LNCaP clone FGC (cell line): ENCODE measurements around the gene IL3.

ENCODE experiments used
- DNase-seq: peaks from one replicate; pipeline ENCODE4 v3.0.0-alpha.2; 2011; ENCODE audit warnings: low read depth
- H3K4me3 ChIP-seq: 2 replicates; pipeline ENCODE4 v1.5.1; 2011; ENCODE audit warnings: mild to moderate bottlenecking, low read depth, low read length, control low read depth
- TF ChIP-seq, protein P1 (sequence below): IDR thresholded peaks from 2 replicates; pipeline ENCODE4 v1.5.1; 2012; ENCODE audit warnings: mild to moderate bottlenecking; ENCODE audit not compliant: control insufficient read depth, insufficient read depth; ENCODE audit errors: extremely low read depth

IL3 gene

GRCh38 chr5:132064738-132065331 lies 4.4 kb downstream of the IL3 start:
- H3K4me3 ChIP-seq, result no peak overlapping the region
- TF ChIP-seq, protein P1, sequence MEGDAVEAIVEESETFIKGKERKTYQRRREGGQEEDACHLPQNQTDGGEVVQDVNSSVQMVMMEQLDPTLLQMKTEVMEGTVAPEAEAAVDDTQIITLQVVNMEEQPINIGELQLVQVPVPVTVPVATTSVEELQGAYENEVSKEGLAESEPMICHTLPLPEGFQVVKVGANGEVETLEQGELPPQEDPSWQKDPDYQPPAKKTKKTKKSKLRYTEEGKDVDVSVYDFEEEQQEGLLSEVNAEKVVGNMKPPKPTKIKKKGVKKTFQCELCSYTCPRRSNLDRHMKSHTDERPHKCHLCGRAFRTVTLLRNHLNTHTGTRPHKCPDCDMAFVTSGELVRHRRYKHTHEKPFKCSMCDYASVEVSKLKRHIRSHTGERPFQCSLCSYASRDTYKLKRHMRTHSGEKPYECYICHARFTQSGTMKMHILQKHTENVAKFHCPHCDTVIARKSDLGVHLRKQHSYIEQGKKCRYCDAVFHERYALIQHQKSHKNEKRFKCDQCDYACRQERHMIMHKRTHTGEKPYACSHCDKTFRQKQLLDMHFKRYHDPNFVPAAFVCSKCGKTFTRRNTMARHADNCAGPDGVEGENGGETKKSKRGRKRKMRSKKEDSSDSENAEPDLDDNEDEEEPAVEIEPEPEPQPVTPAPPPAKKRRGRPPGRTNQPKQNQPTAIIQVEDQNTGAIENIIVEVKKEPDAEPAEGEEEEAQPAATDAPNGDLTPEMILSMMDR, result peak; percentile 91
- peak; percentile 23 for DNase-seq

DNA sequence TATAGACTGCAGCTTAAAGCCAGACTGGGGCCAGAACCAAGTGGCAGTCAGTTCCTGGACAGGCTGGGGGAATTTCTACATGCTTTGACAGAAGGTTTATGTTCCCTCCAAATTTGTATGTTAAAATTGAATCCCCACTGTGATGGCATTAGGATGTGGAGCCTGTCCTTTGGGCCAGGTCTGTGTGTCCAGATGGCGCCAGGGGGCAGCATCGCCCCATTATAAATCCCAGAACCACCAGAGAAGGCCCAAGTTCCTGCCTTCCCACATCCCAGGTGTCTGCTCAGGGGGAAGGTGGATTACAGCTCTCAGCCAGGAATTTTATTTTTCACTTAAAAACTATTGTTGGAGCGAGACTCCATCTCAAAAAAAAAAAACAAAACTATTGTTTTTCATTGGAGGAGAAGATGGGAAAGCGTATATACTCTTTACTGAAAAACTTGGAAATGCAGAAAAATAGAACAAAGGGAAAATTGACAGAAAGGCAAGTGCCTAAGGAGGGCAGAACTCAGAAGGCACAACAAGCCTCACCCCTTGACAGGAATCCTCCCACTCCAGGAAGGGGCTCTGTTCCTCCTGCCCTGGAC lies 5.0 kb downstream of the IL3 start:
- TF ChIP-seq, protein P1, result peak; percentile 85
- no peak overlapping the region for H3K4me3 ChIP-seq
- peak; percentile 36 for DNase-seq

DNA sequence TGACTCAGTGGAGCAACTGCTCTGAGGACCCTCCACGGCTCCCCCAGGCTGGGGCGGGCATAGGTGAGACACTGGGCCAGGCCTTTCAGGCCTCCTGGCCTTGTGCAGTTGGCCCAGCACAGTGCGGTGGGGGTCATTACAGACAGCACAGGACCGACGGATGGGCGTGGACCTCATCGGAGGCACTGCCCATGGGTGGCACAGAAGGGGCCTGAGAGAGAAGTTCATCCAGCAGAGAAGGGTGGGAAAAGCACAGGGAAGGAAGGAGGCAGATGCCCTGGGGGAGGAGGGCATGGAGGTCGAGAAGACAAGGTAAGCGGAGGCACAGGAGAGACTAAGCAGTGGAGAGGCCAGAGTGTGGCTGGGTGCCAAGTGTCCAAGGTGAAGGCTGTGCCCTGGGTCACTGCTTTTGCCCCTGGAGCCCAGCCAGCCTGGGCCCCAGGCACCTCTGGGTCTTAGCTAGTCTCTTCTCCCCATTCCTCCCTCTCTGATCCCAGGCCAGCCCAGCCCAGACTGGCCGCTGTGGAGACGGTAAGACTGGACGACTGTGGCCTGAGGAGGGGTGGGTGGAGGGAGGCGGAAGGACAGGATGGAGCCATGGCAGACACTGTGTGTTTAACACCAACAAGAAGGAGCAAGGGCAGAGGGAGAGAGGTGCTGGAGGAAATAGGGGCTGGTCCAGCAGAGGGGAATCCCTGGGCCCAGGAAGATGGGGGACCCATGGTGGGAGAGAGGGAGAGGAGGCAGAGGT lies 5.7 kb downstream of the IL3 start:
- TF ChIP-seq, protein P1, result no peak
- no peak for DNase-seq
- no peak overlapping the region for H3K4me3 ChIP-seq

DNA sequence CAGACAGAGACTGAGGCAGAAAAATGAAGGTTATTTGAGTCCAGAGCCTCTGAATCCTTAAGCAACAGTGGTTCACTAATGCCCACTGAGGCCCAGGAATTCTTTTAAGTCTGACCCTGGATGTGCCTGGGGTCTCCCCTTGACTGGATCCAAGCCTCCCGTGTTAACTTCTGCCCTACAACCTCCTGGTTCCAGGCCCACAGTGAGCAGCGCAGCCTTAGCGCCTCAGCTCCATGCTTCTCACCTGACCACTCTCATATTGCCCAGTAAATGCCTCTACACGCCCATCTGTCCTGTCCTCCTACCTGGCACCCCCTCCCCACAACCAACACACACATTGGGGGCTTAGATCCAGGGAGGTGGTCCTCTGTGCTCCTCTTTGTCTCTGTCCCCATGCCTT lies 6.4 kb downstream of the IL3 start:
- H3K4me3 ChIP-seq, result no peak overlapping the region
- no peak for DNase-seq
- TF ChIP-seq, protein P1, result no peak

- H3K4me3 ChIP-seq, result no peak overlapping the region
- no peak for DNase-seq
- TF ChIP-seq, protein P1, result no peak
Observed at GRCh38 chr5:132067451-132067850, 7.0 kb downstream of the IL3 start.

- H3K4me3 ChIP-seq, result no peak overlapping the region
- TF ChIP-seq, protein P1, result no peak
- no peak for DNase-seq
Observed at GRCh38 chr5:132067941-132068808, 7.7 kb downstream of the IL3 start.
